Measurements from ENCODE around the gene DLK1.

Gene DLK1

GRCh38 chr14:100726550-100727085 is at the start of gene DLK1:
Gene DLK1 (plus strand): TSS chr14:100726892. CDS start chr14:100727069, 177 bp downstream.
- DNase-seq (ENCODE audit: low read depth) = no peak
- no peak within 1 kb of the TSS for H3K4me3 ChIP-seq (ENCODE audit: low read length)
- TF ChIP-seq, protein P1, sequence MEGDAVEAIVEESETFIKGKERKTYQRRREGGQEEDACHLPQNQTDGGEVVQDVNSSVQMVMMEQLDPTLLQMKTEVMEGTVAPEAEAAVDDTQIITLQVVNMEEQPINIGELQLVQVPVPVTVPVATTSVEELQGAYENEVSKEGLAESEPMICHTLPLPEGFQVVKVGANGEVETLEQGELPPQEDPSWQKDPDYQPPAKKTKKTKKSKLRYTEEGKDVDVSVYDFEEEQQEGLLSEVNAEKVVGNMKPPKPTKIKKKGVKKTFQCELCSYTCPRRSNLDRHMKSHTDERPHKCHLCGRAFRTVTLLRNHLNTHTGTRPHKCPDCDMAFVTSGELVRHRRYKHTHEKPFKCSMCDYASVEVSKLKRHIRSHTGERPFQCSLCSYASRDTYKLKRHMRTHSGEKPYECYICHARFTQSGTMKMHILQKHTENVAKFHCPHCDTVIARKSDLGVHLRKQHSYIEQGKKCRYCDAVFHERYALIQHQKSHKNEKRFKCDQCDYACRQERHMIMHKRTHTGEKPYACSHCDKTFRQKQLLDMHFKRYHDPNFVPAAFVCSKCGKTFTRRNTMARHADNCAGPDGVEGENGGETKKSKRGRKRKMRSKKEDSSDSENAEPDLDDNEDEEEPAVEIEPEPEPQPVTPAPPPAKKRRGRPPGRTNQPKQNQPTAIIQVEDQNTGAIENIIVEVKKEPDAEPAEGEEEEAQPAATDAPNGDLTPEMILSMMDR (conservative IDR thresholded peaks at IDR 0.05; ENCODE audit: low read length) = no peak

DNA sequence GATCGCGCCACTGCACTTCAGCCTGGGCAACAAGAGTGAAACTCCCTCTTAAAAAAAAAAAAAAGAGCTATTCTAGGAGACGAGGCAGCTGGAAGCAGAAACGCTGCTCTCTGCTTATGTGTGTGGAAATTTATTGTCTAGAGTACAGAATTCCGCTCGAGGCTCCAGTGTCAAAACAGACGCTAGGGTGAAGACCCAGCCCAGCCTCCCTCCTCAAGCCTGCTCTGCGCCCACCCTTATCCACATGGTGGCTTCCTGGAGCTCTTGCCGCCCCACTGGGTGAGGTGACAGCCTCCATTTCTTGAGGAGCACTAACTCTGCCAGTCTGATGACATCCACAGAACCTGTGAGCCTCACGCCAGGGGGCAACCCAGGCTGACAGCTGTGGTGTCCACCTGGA is 49.5 kb upstream of the DLK1 start:
- TF ChIP-seq, protein P1 (conservative IDR thresholded peaks at IDR 0.05; ENCODE audit: low read length) = no peak
- no peak overlapping the region for H3K4me3 ChIP-seq (ENCODE audit: low read length)

DNA sequence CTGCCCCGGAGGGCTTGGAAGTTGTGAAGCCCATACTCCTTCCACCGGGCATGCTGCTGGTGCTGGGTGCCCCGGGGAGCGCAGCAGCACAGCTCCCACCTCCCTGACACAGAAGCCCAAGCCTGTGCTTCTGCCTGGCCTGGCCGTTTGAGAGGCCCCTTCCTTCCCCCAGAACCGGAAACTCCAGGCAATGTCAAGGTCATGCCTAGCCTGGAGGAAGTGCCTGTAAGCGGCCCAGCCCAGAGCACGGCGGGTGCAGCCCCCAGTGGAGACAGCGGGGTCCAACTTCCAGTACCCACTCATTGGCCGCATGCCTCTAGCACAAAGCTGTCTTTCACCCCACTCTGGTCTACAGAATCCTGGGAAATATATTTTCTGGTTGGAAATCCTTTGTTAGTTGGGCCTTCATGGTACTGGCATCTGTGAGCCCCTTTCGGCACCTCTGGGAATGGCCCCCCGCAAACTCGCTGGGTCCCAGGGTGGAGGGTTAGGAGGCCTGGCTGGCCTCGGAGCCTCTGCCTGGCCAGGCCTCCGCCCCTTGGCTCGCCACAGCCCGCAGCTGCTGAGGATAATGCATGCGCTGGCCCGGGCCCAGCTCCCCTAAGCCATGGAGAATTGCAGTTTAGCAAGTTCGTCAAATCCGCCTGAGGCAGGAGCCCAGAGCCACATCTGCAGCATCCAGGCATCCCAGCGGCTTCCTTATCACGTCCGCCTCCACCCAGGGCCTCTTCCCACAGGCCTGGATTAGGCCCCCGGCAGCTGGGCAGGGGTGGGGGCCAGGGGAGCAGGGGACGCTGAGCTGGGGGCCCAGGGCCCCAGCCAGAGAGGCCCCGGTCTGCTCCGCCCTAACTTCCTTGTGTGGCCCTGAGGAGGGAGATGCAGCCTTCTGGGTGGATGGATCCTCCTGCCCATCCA is 48.9 kb upstream of the DLK1 start:
- H3K4me3 ChIP-seq (ENCODE audit: low read length) = no peak overlapping the region
- peak; percentile 69 for DNase-seq (ENCODE audit: low read depth)
- TF ChIP-seq, protein P1 (conservative IDR thresholded peaks at IDR 0.05; ENCODE audit: low read length) = no peak

More for the DNA sequence above, 49.5 kb upstream of the DLK1 start:
- DNase-seq (ENCODE audit: low read depth) = no peak

- TF ChIP-seq, protein P1 (conservative IDR thresholded peaks at IDR 0.05; ENCODE audit: low read length) = no peak
- DNase-seq (ENCODE audit: low read depth) = peak; percentile 31
- H3K4me3 ChIP-seq (ENCODE audit: low read length) = no peak overlapping the region
Measured at GRCh38 chr14:100678469-100678828, 48.2 kb upstream of the DLK1 start.

DNA sequence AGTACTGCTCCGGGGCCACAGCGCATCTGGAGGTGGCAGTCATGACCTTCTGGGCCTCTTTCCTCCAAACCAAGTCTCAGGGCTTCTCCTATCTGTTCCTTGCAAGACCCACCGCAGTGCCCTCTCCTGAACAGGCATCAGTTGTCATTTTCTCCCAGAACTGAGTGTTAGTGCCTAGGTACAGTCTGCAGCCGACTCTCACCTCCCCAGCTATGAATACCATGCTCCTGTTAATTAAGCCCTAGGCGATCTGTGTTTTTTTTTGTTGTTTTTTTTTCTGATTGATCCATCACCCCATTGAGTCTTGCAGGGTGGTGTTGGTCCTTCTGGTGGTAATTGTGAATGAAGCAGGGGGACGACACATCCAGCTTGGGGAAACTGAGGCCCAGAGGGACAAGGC is 47.5 kb upstream of the DLK1 start:
- TF ChIP-seq, protein P1 (conservative IDR thresholded peaks at IDR 0.05; ENCODE audit: low read length) = no peak
- no peak for DNase-seq (ENCODE audit: low read depth)
- H3K4me3 ChIP-seq (ENCODE audit: low read length) = no peak overlapping the region

DNA sequence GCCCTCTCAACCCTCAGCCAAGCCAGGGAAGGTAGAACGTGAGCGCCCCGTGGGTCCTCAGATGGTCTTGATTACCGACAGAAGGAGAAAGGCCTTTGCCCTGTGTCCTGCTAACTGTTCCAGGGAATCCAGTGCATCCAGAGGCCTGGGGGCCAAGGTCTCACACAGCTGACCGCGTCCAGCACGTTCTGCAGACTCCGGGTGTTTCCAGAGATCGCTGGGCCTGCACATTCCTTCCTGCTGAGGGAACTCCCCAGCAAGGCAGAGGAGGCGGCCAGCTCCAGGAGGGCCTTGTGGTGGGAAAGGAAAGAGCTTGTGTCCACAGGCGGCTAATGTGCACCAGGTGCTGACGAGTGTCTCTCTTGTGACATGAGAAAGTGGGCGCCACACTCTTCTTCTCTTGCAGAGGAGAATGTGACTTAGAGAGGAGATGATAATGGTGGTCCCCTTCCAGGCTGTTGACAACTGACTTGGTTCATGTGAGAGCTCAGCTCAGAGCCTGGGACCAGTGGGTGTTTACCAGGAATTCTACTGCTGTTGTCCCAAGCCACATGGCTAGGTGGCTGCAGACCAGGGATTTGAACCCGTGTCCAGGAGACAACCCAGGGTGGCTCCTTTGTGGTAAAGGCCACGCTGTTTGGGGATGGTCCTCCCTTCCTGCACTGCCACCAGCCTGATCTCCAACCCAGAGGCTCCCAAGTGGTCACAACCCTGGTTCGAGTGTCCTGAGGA is 46.8 kb upstream of the DLK1 start:
- peak; percentile 85 for DNase-seq (ENCODE audit: low read depth)
- TF ChIP-seq, protein P1 (conservative IDR thresholded peaks at IDR 0.05; ENCODE audit: low read length) = peak; percentile 52
- no peak overlapping the region for H3K4me3 ChIP-seq (ENCODE audit: low read length)

All from AG10803 (cell line).